Measurements from ENCODE around the gene EMILIN3. TPM values are rescaled to one million over a fixed set of nuclear protein-coding genes. Genes with fewer than 3 reads are reported as not detected.

EMILIN3 gene
- total RNA-seq, 1 experiment from 2014 or later, result 5.9 TPM

GRCh38 chr20:41363601-41364000, 3.0 kb downstream of the EMILIN3 start:
- H2AK5ac ChIP-seq (ENCODE audit: insufficient read length, low read length), result no peak overlapping the region
- no peak for DNase-seq
- H3K79me1 ChIP-seq (ENCODE audit: insufficient read depth, low read depth, low read length, poor library complexity, severe bottlenecking), result no peaks in the 10 kb centered on the region
- H2AFZ ChIP-seq (ENCODE audit: low read length), result no peak overlapping the region
- H3K4ac ChIP-seq (ENCODE audit: low read depth, low read length), result no peak overlapping the region
- Mint-ChIP-seq H3K4me3 (no peak overlapping the region), H3K27me3 (ENCODE audit: low read depth) (peaks cover 36% of the 10 kb centered on the region), H3K9me3 (no peaks in the 10 kb centered on the region; a peak in 1 of 5 replicates), H3K36me3 (ENCODE audit: insufficient read depth in 1 of 3, low read depth in 3 of 3) (peaks cover 0 to 3% (median 0%) of the 10 kb centered on the region in 3 experiments; a peak in 2 of 7 replicates), H3K27ac (no peak overlapping the region), H3K4me1 (peaks cover 10 to 11% of the 10 kb centered on the region in 2 experiments)
- H3K23me2 ChIP-seq (ENCODE audit: insufficient read length, low read depth, low read length, poor library complexity, severe bottlenecking), result peaks cover 3% of the 10 kb centered on the region
- H3K23ac ChIP-seq (ENCODE audit: insufficient read length, low read depth, low read length), result no peak overlapping the region
- no peak overlapping the region for H3K56ac ChIP-seq (ENCODE audit: insufficient read length, low read depth, low read length)
- no peak overlapping the region for H2BK15ac ChIP-seq (ENCODE audit: low read depth, low read length)
- no peak overlapping the region for H2BK5ac ChIP-seq (ENCODE audit: insufficient read length, low read length)
- H2BK12ac ChIP-seq (ENCODE audit: insufficient read length, low read depth, low read length), result no peak overlapping the region
- TF ChIP-seq CTCF (conservative IDR thresholded peaks at IDR 0.05), result no peak
- H2BK120ac ChIP-seq (ENCODE audit: low read depth, low read length, poor library complexity, severe bottlenecking), result no peak overlapping the region
- no peak overlapping the region for H4K91ac ChIP-seq (ENCODE audit: insufficient read length, low read depth, low read length)
- no peak overlapping the region for H3K9ac ChIP-seq (ENCODE audit: extremely low read depth, insufficient read length, low read length)
- H4K5ac ChIP-seq (ENCODE audit: insufficient read length, low read depth, low read length), result no peak overlapping the region
- H4K8ac ChIP-seq (replicated peaks; ENCODE audit: insufficient read length, low read depth, low read length), result no peak overlapping the region
- H3T11ph ChIP-seq (ENCODE audit: low read length), result no peak overlapping the region
- no peak overlapping the region for H3K27ac ChIP-seq (ENCODE audit: insufficient read length, low read depth, low read length)
- H2BK20ac ChIP-seq (ENCODE audit: low read depth, low read length, poor library complexity, severe bottlenecking), result no peak overlapping the region
- H4K20me1 ChIP-seq (ENCODE audit: control insufficient read depth, insufficient read depth, insufficient read length), result no peaks in the 10 kb centered on the region
- H3K18ac ChIP-seq (ENCODE audit: insufficient read length, low read depth, low read length), result no peak overlapping the region
- H3K9me3 ChIP-seq (ENCODE audit: control insufficient read depth, low read depth, low read length), result no peaks in the 10 kb centered on the region
- H3K14ac ChIP-seq (ENCODE audit: insufficient read depth, low read length), result no peak overlapping the region
- peaks cover 19% of the 10 kb centered on the region for H3K27me3 ChIP-seq (ENCODE audit: insufficient read depth, low read length)
- H3K4me2 ChIP-seq (ENCODE audit: insufficient read depth, insufficient read length, low read length), result no peak overlapping the region
- WGBS (ENCODE audit: extremely low coverage, insufficient read length, low lambda C conversion rate), result no CpG with 5 or more reads among the region's 7 CpGs
- no peaks in the 10 kb centered on the region for H3K4me1 ChIP-seq (ENCODE audit: insufficient read depth, low read length)
- H3K79me2 ChIP-seq (ENCODE audit: insufficient read depth, low read length), result no peaks in the 10 kb centered on the region
